Activated CD4-positive, alpha-beta memory T cell treated with anti-CD3 and anti-CD28 coated beads for 36 hours (primary cell): ENCODE results near the gene LAMB1. TPM values are rescaled to one million over a fixed set of nuclear protein-coding genes. Genes with fewer than 3 reads are reported as not detected.

Experiments used
- CTCF ChIA-PET: fragments of 350-600 bp; sonication (Branson Sonifier 250); formaldehyde crosslinking; loops from one replicate; lab custom pipeline; 2021; ENCODE audit warnings: antibody characterized with exemption, inconsistent platforms; lab: Charles Lee
- POLR2A ChIA-PET: fragments of 350-600 bp; sonication (Branson Sonifier 250); formaldehyde crosslinking; loops from one replicate; lab custom pipeline; 2021; ENCODE audit warnings: antibody characterized with exemption; lab: Charles Lee
- DNase-seq: peaks from one replicate; pipeline ENCODE4 v3.0.0-alpha.2; 2020
- H3K27ac Mint-ChIP-seq: one replicate; pipeline ENCODE4 v1.8.0; 2021; ENCODE audit warnings: mixed read lengths
- H3K27me3 Mint-ChIP-seq: one replicate; pipeline ENCODE4 v1.8.0; 2021; ENCODE audit warnings: mixed read lengths
- H3K36me3 Mint-ChIP-seq: one replicate; pipeline ENCODE4 v1.8.0; 2021; ENCODE audit warnings: mixed read lengths
- H3K4me1 Mint-ChIP-seq: one replicate; pipeline ENCODE4 v1.8.0; 2021; ENCODE audit warnings: low read depth, mixed read lengths
- H3K4me3 Mint-ChIP-seq: one replicate; pipeline ENCODE4 v1.8.0; 2021; ENCODE audit warnings: mild to moderate bottlenecking, mixed read lengths
- H3K9me3 Mint-ChIP-seq: one replicate; pipeline ENCODE4 v1.8.0; 2021; ENCODE audit warnings: mixed read lengths
- intact Hi-C: fragments of 100-400 bp; cut with micrococcal nuclease; formaldehyde crosslinking; loops from one replicate; pipeline ENCODE4 v1.15.1; 2023
- total RNA-seq, 2 experiments: library from RNA; stranded (reverse); gene quantifications; one replicate each; pipeline ENCODE4 v1.2.3, GENCODE V29; 2021

Gene LAMB1
- total RNA-seq, 2 experiments from 2014 or later, result not detected

- DNase-seq, result no peak
- intact Hi-C loops, result no loop called here
- POLR2A ChIA-PET, result no interaction called here
- no peaks in the 10 kb centered on the region for H3K36me3 Mint-ChIP-seq
- no peaks in the 10 kb centered on the region for H3K4me1 Mint-ChIP-seq
- H3K4me3 Mint-ChIP-seq, result no peak overlapping the region
- H3K27me3 Mint-ChIP-seq, result peaks cover 29% of the 10 kb centered on the region
- no peak overlapping the region for H3K27ac Mint-ChIP-seq
- CTCF ChIA-PET, result no interaction called here
- no peaks in the 10 kb centered on the region for H3K9me3 Mint-ChIP-seq
Observed at GRCh38 chr7:107994421-107995030, 8.4 kb downstream of the LAMB1 start.

- Mint-ChIP-seq H3K36me3 (no peaks in the 10 kb centered on the region), H3K4me3 (no peak overlapping the region), H3K27me3 (peaks cover 30% of the 10 kb centered on the region), H3K27ac (no peak overlapping the region), H3K4me1 (no peaks in the 10 kb centered on the region), H3K9me3 (no peaks in the 10 kb centered on the region)
- POLR2A ChIA-PET, result no interaction called here
- intact Hi-C loops, result no loop called here
- DNase-seq, result no peak
- CTCF ChIA-PET, result no interaction called here
Observed at GRCh38 chr7:107993891-107994291, 9.1 kb downstream of the LAMB1 start.

DNA sequence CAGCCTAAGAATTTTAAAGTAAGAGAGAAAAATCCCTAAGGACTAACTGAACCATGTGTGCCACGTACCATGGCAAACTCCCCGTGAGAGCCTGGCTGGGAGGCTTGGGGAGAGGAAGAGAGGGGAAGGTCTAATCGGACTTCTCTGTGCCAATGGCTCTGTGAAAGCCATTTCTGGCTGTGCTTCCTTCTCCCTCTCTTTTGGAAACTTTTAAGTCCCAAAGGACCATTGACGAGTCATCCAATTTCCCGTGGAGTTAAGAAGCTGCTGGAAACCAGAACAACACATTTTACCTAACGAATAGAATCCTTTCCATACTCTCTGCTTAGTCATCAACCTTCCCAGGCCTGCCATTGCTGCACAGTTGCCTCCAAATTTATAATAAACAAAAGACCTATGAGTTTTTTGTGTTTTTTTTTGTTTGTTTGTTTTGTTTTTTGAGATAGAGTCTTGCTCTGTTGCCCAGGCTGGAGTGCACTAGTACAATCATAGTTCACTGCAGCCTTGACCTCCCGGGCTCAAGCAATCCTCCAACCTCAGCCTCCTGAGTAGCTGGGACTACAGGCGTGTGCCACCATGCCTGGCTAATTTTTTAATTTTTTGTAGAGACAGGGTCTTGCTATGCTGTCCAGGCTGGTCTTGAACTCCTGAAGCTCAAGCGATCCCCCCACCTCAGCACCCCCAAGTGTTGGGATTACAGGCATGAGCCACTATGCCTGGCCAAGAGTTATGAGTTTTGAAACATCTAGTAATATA, 13.2 kb downstream of the LAMB1 start:
- no peak for DNase-seq
- Mint-ChIP-seq H3K36me3 (no peaks in the 10 kb centered on the region), H3K9me3 (no peaks in the 10 kb centered on the region), H3K4me3 (no peak overlapping the region), H3K27me3 (peaks cover 22% of the 10 kb centered on the region), H3K4me1 (no peaks in the 10 kb centered on the region), H3K27ac (no peak overlapping the region)
- CTCF ChIA-PET, result interaction anchor here (0.9 kb wide), 1 partner anchor 11 kb away, joined by 3 read pairs; no protein-coding TSS in a partner anchor
- POLR2A ChIA-PET, result no interaction called here
- intact Hi-C loops, result no loop called here

DNA sequence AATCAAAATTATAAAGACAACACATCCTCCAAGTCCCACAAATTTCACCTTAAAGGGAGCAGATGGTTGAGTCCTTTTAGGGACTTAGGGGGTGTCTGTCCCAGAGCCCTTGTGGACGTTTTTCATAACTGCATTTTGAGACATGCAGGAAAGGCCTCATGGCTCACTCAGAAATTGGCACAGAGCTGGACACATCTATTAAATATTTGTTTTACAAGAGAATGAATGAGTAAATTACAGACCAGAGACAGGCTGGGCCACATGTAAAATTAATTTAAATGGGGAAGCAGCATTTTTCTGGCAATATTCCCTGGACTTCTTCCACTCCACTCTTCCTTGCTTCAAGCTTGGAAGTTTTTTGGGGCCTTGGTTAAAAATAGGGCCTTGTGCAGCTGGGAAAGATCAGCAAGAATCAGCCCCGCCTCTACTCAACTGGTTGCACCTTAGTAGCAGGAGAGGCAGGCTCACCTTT, 20.0 kb downstream of the LAMB1 start:
- H3K4me1 Mint-ChIP-seq, result no peaks in the 10 kb centered on the region
- intact Hi-C loops, result no loop called here
- no peaks in the 10 kb centered on the region for H3K9me3 Mint-ChIP-seq
- H3K27ac Mint-ChIP-seq, result no peak overlapping the region
- H3K36me3 Mint-ChIP-seq, result no peaks in the 10 kb centered on the region
- CTCF ChIA-PET, result interaction anchor here (1.2 kb wide), 1 partner anchor 163 kb away, joined by 3 read pairs; no protein-coding TSS in a partner anchor
- no peak overlapping the region for H3K4me3 Mint-ChIP-seq
- peaks cover 5% of the 10 kb centered on the region for H3K27me3 Mint-ChIP-seq
- no peak for DNase-seq
- POLR2A ChIA-PET, result no interaction called here

- ChIA-PET CTCF (interaction anchor here (1.2 kb wide), 1 partner anchor 164 kb away, joined by 3 read pairs; no protein-coding TSS in a partner anchor), POLR2A (no interaction called here)
- H3K9me3 Mint-ChIP-seq, result no peaks in the 10 kb centered on the region
- H3K27me3 Mint-ChIP-seq, result peaks cover 5% of the 10 kb centered on the region
- intact Hi-C loops, result no loop called here
- DNase-seq, result no peak
- no peaks in the 10 kb centered on the region for H3K4me1 Mint-ChIP-seq
- no peaks in the 10 kb centered on the region for H3K36me3 Mint-ChIP-seq
- no peak overlapping the region for H3K4me3 Mint-ChIP-seq
- H3K27ac Mint-ChIP-seq, result no peak overlapping the region
Observed at GRCh38 chr7:107982042-107982840, 20.7 kb downstream of the LAMB1 start.

DNA sequence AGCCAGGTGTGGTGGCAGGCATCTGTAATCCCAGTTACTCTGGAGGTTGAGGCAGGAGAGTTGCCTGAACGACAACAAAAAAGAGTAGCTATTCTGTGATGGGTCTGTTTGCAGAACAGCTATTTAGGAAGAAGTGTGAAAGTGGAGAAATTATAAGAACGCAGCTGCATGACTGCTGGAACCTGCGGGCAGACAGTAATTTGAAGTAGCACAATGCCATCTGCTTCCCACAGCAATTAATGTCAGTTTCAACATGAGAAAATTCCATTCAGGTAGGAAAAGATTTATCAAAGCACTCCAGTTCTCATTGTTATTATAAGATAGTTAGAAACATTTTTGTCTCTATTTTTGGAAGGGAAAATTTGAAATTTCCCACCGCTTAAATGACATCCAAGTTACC, 21.5 kb downstream of the LAMB1 start:
- no peaks in the 10 kb centered on the region for H3K9me3 Mint-ChIP-seq
- DNase-seq, result no peak
- peaks cover 5% of the 10 kb centered on the region for H3K27me3 Mint-ChIP-seq
- intact Hi-C loops, result no loop called here
- H3K4me3 Mint-ChIP-seq, result no peak overlapping the region
- ChIA-PET POLR2A (no interaction called here), CTCF (no interaction called here)
- H3K4me1 Mint-ChIP-seq, result no peaks in the 10 kb centered on the region
- H3K36me3 Mint-ChIP-seq, result no peaks in the 10 kb centered on the region
- H3K27ac Mint-ChIP-seq, result no peak overlapping the region

DNA sequence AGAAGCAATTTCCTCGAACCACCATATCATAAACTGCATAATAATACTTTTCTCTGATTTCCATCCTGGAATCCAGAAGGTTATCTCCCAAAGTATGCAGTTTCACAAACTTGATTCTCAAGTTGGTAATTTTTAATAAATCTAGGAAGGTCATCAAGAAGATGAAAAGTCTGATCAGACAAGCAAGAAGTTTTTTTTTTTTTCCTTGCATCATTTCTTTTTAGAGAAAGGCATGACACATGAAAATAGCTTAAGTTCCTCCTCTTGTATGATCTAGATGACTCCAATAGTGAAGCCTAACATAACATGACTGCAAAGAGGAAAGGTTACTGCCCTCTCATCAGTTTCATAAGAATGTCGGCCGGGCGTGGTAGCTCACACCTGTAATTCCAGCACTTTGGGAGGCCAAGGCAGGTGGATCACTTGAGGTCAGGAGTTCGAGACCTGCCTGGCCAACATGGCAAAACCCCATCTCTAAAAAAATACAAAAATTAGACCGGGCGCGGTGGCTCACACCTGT, 22.2 kb downstream of the LAMB1 start:
- Mint-ChIP-seq H3K27ac (no peak overlapping the region), H3K36me3 (no peaks in the 10 kb centered on the region), H3K27me3 (peaks cover 4% of the 10 kb centered on the region), H3K9me3 (no peaks in the 10 kb centered on the region), H3K4me3 (no peak overlapping the region), H3K4me1 (no peaks in the 10 kb centered on the region)
- ChIA-PET CTCF (no interaction called here), POLR2A (no interaction called here)
- intact Hi-C loops, result no loop called here
- DNase-seq, result no peak

- CTCF ChIA-PET, result no interaction called here
- no peaks in the 10 kb centered on the region for H3K4me1 Mint-ChIP-seq
Observed at GRCh38 chr7:107980171-107980570, 22.8 kb downstream of the LAMB1 start.

DNA sequence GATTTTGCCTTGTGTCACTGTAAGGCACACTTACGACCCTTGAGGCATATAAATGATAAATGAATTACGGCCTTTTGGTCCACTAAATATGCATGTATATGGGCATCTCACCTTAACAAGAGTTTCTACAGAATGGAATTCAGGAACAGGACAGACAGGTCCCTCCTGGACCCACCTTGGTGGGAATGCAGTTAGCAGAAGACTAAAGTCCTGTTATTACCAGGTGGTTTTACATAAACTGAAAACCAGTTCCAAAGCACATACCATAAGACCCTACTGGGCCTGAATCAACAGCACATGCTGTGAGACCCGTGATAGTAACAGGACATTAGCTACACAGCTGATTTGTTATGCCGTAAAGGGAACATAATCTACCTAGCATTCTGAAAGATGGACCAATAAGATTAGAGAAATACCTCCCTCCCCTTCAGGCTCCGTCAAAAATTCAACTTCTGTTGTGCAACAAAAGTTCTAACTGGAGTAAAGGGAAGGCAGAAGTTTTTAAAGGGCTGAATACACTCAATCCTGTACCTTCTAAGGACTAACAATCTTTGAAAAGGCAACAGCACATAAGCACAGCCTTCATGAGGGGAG, 24.0 kb downstream of the LAMB1 start:
- no peak for DNase-seq
- POLR2A ChIA-PET, result no interaction called here
- H3K9me3 Mint-ChIP-seq, result no peaks in the 10 kb centered on the region
- H3K27me3 Mint-ChIP-seq, result peaks cover 5% of the 10 kb centered on the region
- H3K4me3 Mint-ChIP-seq, result no peak overlapping the region
- no peaks in the 10 kb centered on the region for H3K4me1 Mint-ChIP-seq
- CTCF ChIA-PET, result interaction anchor here (0.5 to 0.7 kb wide), 2 partner anchors 11 to 560 kb away, joined by 3 read pairs; no protein-coding TSS in a partner anchor
- intact Hi-C loops, result no loop called here
- H3K36me3 Mint-ChIP-seq, result no peaks in the 10 kb centered on the region
- H3K27ac Mint-ChIP-seq, result no peak overlapping the region

More at GRCh38 chr7:107980171-107980570, 22.8 kb downstream of the LAMB1 start:
- Mint-ChIP-seq H3K27me3 (peaks cover 5% of the 10 kb centered on the region), H3K36me3 (no peaks in the 10 kb centered on the region), H3K4me3 (no peak overlapping the region), H3K9me3 (no peaks in the 10 kb centered on the region), H3K27ac (no peak overlapping the region)
- POLR2A ChIA-PET, result no interaction called here
- intact Hi-C loops, result no loop called here
- DNase-seq, result no peak

- H3K4me1 Mint-ChIP-seq, result no peaks in the 10 kb centered on the region
- H3K27me3 Mint-ChIP-seq, result peaks cover 7% of the 10 kb centered on the region
- no peak for DNase-seq
- H3K4me3 Mint-ChIP-seq, result no peak overlapping the region
- intact Hi-C loops, result no loop called here
- no peaks in the 10 kb centered on the region for H3K9me3 Mint-ChIP-seq
- no peak overlapping the region for H3K27ac Mint-ChIP-seq
- ChIA-PET CTCF (no interaction called here), POLR2A (no interaction called here)
- H3K36me3 Mint-ChIP-seq, result no peaks in the 10 kb centered on the region
Observed at GRCh38 chr7:107977048-107977447, 25.9 kb downstream of the LAMB1 start.

GRCh38 chr7:107976620-107977019, 26.3 kb downstream of the LAMB1 start:
- ChIA-PET CTCF (no interaction called here), POLR2A (no interaction called here)
- no peaks in the 10 kb centered on the region for H3K36me3 Mint-ChIP-seq
- no peaks in the 10 kb centered on the region for H3K9me3 Mint-ChIP-seq
- H3K4me1 Mint-ChIP-seq, result no peaks in the 10 kb centered on the region
- peaks cover 7% of the 10 kb centered on the region for H3K27me3 Mint-ChIP-seq
- peak overlapping the region; percentile 38 for H3K27ac Mint-ChIP-seq
- intact Hi-C loops, result no loop called here
- no peak overlapping the region for H3K4me3 Mint-ChIP-seq
- DNase-seq, result no peak
